Epithelial cell of prostate (primary cell): ENCODE results near the gene SH3TC1.

Source experiments
- DNase-seq: peaks from one replicate; pipeline ENCODE4 v3.0.0-alpha.2; 2011; ENCODE audit warnings: low read depth, low spot score
- H3K27ac ChIP-seq: fragments of 450-650 bp; 2 replicates; pipeline ENCODE4 v1.5.1; 2017; ENCODE audit warnings: mild to moderate bottlenecking

Gene SH3TC1

DNA sequence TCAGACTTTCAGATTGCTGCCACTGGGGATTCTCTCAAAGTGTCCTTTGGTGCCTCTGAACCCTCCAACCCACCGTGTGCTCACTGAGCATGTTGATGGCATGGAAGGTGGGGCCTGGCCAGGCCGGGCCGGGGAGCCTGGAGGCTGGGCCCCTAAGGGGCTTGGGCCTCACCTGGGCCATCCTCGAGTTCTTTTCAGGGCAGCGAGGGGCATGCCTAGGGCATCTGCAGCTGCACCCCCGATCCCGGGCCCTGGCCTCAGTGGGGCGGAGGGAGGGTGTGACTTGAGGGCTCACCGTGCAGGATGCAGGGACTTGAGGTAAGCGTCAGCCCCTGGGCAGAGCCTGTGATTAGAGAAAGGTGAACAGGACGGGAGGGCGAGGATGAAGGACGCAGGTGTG lies 1.6 kb upstream of the SH3TC1 start:
- H3K27ac ChIP-seq, result no peak overlapping the region
- no peak for DNase-seq

DNA sequence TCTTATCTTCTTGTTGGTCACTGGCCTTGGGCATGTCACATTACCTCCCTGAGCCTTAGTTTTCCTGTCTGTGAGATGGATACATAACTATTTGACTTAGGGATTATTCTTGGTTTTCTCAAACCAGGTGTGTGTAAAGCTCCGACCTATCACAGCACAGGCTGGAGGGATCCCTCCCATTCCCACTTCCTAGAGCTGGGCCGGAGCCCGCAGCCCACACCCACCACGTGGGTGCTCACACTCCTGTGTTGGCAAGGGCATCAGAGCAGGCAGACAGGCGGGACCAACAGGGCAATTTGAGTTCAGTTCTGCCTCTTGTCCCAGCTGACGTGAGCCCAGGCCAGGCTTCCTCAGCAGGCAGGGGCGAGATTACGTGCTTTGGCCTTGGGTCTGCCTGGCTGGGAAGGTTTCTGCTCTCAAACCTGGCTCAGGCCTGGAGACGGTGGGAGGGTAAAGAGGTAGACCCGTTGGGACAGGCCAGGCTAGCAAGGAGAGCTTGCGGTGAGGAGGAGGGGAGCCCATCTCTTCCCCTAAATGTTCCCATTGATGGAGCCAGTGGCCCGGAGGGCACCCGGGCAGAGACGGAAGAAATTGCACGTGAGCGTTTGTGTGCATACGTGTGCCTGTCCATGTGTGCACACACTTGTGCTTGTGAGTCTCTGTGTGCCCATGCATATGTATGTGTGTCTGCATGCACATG lies 734 bp upstream of the SH3TC1 start:
- DNase-seq, result peak; percentile 80
- H3K27ac ChIP-seq, result peak overlapping the region; percentile 90

DNA sequence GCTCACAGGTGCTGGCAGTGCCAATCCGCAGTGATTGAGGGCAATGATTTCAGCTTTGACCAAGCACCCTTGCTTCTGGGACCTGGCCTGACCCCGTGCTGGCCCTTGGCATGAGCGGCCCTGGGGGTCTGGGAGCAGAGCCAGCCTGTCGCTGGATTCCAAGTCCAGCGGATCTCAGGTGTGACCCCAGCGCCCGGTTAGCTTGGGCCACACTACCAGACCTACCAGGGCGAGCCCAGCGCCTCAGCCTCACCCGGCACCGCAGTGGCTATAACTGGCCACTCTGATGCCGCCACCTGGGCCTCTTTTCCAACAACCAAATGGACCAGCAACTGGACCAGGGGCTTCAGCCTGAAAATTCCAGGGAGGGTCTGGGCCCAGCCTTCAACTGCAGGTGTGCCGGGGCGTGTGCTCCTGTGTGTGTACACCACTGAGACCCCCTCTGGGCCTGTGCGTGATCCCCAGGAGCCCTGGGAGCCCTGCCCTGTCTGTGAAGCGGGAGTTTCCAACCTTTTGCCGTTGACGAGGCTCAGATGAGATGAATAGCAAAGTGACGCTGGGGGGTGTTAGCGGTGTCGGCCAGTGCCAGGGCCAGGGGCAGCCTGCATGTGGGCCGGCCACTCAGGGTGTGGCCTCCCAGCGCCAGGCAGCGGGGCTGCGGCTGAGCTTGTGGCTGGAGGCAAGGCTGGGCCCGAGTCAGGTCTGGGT lies 658 bp downstream of the SH3TC1 start:
- H3K27ac ChIP-seq, result peak overlapping the region; percentile 90
- no peak for DNase-seq

DNA sequence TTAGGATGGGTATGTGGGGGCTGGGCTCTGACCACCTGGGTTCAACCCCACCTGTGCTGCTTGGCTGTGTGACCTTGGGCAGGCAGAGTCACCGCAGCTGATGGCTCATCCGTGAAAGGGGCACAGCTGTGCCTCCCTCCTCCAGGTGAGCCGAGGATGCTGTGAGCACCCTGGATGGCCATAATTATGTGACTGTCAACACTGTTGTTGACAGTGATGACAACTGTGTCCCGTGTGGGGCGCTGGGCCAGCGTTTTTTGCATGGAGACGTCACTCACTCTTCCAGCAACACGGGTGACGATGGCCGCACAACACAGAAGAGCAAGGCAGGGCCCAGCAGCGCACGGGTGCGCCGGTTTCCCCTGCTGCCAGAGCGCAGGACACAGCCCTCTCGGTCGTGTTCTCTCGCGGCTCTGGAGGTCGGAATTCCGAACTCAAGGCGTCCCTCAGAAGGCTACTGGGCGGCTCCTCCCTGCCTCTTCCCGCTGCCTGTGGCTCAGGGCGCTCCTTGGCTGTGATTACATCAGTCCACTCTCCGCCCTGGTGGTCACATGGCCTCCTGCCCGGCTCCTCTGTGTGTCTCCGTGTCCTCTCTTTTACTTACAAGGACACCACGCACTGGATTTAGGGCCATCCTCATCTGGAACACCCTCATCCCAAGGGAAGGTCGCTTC lies 1.3 kb downstream of the SH3TC1 start:
- H3K27ac ChIP-seq, result peak overlapping the region; percentile 90
- no peak for DNase-seq

DNA sequence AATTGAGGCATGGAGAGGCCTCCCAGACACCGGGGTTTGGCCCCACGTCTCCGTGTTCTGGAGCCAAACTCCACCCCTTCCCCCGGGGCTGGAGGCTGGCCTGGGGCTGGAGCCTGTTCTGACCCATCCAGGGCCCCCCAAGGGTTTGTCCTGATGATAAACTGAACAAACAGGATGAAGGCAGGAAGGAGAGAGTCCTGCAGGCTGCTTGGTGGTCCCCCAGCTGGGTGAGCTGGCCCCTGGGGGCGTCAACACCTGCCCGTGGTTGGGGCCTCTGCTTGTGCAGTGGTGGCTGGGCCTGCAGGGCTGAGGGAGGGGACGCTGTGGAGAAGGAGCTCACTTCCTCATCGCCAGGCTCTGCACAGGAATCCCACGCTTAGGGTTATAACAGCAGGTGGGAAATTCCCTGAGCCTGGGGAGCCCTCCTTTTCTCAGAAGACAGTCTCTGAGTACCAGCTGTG lies 2.3 kb downstream of the SH3TC1 start:
- H3K27ac ChIP-seq, result peak overlapping the region; percentile 90
- DNase-seq, result no peak

DNA sequence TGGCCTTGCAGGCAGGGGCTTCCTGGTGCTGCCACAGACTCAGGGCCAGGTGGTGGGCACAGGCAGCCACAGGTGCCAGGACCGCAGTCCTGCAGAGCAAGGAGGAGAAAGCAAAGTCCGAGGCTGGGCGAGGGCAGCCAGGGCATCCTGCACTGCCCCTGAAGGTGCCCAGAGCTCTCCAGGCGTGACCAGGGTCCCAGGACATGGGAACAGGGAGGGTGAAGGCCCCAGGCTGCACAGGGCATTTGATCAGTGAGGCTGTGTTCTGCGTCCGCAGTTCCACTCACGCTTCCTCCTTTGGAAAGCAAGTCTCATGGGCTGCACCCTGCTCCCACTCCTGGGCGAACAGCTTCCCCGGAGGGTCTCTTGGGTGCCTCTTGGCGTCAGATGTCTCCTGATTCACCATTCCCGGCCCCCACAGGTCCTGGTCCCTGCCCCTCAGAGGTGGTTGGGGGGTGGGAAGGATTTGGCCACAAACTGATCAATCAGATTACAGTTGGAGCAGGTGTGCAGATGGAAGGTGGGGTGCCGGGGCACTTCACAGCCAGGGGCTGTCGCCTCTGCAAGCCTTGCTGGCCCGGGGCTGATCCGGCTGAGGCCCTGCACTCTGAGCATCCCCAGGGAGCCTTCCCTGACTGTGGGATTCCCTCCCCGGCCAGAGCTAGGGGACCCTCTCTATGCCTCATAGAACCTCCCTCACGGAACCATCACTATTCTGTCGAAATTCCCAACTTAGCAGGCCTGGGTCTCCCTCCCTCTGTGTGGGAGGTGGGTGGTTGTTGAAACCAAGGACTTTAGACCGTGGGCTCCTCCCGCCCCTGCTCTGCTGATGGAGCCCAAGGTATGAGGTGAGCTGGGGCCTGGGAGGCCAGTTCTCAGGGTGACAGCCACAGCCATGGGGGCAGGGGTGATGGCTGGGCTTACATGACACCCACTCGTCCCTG lies 3.3 kb downstream of the SH3TC1 start:
- DNase-seq, result no peak
- peak overlapping the region; percentile 4 for H3K27ac ChIP-seq

DNA sequence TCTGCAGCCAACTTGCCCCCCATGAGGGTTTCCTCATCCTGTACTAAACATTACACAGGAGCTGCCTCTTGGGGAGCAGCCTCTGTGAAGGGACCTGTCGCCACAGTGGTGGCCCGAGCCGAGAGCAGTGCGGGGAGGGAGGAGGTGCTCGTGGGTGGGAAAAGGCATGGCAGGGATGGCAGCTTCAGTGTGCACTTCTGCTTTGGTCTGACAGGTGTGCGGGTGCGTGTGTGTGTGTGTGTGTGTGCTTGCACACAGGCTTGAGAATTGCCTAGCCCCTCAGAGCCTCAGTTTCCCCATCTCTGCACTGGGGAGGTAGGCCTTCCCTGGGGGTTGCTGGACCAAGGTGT lies 3.9 kb downstream of the SH3TC1 start:
- no peak for DNase-seq
- H3K27ac ChIP-seq, result no peak overlapping the region

DNA sequence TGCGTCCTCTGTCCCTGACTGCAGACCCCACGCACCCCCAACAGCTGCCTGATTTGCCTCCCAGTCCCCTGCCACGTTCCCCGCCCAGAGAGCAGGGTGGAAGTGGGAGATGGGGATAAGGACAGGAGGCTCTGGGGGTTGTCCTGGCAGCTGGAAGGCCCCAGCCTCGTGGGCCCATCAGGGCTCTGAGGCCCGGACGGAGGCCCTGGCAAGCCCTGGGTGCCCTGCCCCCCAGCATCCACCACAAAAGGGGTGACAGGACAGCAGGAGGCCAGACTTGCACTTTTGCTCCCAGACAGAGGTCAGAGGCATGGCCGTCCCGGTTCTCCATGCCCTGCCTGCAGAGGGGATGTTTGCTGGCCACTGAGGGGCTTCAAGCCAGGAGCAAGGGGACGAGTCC lies 4.7 kb downstream of the SH3TC1 start:
- H3K27ac ChIP-seq, result no peak overlapping the region
- DNase-seq, result no peak

DNA sequence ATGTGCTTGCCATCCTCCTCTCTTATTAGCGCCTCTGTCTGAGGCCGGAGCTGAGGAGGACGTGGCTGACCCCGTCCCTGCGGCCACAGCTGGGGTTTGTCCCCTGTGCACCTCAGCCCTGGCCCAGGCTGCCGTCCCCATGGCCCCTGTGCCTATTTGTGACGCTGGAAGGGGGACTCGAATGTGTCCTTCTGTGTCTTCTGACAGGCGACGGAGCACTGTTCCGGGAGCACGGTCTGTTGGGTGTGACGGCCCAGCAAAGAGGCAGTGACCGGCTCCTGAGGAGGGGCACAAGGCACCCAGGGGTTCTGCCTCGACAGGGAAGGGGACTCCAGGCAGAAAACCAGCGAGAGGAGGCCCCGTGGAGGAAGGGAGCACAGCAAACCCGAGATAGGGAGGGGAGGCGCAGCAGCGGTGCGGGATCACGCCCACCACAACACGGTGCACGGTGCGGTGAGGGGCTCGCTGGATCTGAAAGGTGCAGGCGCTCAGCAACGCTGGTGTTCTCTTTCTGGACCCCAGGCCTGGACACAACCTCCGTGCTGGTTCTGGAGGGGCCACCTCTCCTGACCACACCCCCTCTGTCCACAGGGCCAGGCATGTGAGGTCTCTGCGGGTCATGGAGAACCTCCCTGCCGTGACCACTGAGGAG lies 5.6 kb downstream of the SH3TC1 start:
- DNase-seq, result no peak
- peak overlapping the region; percentile 79 for H3K27ac ChIP-seq

DNA sequence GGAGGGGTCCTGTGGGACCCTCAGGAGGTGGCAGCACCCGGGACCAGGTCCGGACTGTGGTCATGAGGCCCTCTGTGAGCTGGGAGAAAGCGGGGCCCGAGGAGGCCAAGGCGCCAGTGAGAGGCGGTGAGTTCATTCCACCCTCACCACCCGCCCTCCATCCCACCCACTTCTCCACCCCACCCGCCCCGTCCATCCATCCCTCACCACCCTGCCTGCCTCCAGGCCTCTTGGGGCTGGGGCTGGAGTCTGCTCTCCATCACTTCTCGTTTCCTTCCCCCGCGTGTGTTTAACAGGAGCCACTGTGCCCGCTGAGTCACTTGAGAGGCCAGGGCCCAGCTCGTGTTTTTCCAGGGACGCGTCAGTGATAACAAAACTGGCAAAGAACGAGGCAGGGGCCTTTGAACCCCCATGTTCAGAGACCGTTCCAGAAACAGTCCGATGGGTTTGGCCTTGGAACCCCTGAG lies 6.2 kb downstream of the SH3TC1 start:
- no peak for DNase-seq
- peak overlapping the region; percentile 79 for H3K27ac ChIP-seq

DNA sequence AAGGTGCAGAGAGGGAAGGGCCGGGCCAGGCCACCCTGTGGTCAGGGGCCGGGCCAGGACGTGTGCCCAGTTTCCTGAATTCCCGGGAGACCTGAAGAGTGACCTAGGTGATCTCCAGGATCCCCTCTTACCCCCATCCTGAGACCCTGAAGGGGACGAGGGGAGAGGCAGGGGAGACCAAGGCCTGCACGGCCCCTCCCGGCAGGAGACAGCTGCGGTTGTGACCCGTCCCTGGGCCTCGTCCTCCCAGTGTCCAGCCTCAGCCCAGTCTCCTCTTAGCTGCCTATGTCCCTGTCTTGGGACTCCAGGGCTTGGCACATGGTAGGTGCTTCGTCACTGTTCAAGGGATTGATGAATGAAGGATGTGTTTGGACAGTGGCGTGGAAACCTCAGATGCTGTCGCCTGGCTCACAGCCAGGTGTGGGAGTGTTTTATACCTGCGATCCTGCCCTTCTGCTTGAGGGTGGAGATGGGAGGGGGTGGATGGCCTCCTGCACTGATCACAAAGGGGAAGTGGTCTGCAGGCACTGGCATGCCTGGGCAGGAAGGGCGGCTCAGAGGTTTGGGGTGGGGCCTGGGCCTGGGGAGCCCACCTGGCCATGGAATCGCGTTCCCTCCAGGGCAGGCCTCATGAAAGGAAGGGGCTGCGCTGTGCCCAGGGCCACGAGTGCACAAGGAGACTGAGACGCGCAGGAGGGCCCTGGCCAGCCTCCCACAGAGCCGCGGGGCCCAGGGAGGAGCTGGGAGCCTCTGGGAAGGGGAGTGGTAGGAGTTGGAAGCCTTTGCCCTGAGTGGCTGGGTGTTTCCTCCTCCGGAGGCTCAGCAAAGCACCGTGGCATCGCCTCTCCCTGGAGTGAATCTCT lies 6.9 kb downstream of the SH3TC1 start:
- peak; percentile 84 for DNase-seq
- H3K27ac ChIP-seq, result peak overlapping the region; percentile 79

DNA sequence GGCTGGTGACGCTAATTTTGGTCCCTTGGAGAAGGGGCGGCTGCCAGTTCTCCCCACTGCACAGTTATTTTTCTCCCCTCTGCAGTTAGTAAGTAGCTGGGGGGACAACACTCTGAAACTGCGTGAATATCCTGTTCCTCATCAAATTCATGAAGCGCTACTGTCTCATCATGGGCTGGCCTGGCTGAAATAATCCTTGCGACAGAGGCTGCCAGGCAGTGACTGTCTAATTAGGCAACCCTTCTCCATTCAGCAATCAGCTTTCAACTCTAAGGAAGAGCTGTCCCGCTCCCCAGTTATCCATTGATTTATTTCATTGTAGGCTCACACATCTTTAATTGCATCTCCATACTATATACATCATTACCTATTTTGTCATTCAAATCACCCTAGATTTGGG lies 8.2 kb downstream of the SH3TC1 start:
- DNase-seq, result no peak
- H3K27ac ChIP-seq, result peak overlapping the region; percentile 79

DNA sequence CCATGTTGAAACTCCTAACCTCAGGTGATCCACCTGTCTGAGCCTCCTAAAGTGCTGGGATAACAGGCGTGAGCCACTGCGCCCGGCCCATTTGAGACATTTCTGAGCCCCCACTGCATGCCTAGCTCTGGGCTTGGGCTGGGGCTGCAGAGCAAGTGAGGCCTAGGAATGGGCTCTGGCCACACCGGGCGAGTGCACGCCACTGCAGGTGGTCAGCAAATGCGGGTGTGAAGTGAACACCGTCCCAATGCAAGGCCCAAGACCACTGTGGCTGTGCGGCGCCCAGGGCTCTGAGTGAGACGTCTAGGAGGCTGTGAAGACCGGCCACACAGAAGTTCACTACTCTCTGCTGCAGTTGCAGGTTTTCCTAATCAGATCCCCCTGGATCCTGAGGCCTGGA lies 9.5 kb downstream of the SH3TC1 start:
- DNase-seq, result no peak
- no peak overlapping the region for H3K27ac ChIP-seq

DNA sequence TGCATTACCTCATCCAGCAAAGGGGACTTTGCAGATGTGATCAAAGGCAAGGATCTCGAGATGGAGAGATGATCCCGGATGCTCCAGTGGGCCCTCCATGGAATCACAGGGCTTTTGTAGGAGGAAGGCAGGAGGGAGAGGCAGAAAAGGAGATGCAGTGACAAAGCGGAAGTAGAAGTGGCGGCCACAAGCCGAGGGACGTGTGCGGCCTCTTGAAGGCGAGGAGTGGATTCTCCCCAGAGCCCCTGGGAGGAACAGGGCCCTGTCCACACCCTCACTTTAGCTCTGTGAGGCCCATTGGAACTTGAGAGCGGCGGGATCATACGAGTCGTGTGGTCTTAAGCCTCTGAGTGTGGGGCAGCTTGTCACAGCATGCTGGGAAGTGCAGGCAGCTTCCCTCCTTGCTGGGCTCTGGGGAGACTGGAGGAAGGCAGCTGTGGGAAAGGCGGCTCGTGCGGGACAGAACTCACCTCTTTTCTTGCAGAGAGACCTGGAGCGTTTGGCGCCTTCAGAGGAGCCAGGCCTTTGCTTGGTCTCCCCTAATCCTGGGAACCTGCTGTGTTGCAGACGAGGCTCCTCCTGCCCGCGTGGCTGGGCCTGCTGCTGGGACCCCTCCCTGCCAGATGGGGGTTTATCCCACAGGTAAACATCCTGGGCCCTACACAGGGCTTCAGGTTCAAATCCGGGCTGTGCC lies 10.2 kb downstream of the SH3TC1 start:
- no peak for DNase-seq
- no peak overlapping the region for H3K27ac ChIP-seq

DNA sequence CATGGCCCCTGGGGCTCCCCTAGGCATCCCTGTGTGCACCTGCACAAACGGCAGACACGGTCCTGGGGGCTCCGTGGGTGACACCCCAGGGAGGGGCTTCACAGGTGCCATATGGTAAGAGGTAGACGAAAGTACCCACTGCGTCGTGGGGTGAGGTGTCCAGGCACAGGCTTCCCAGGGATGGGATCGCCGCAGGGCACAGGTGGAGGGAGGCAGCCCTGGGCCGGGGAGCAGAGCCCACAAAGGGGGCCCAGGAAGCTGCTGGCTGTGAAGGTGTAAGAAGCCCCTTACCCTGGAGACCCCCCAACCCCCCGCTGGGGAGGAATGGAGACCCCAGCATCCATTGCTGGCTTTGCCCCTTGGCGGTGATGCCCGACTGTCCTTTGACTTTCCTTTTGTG lies 10.9 kb downstream of the SH3TC1 start:
- DNase-seq, result no peak

DNA sequence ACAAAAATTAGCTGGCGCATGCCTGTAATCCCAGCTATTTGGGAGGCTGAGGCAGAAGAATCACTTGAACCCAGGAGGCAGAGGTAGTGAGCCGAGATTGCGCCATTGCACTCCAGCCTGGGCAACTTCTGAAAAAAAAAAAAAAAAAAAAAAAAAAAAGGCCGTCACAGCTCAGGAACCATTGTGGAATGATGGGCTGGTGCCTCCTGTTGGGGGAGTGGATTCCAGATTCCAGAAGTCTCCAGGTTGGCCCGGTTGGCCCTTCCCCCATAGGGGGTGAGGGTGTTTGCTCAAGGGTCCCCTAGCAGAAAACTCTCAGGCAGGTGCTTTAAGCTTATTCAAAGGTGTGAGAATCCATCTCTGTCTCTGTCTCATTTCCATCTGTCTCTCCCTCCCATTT lies 11.5 kb downstream of the SH3TC1 start:
- H3K27ac ChIP-seq, result no peak overlapping the region
- DNase-seq, result no peak

More for the DNA sequence above, 10.9 kb downstream of the SH3TC1 start:
- no peak overlapping the region for H3K27ac ChIP-seq

DNA sequence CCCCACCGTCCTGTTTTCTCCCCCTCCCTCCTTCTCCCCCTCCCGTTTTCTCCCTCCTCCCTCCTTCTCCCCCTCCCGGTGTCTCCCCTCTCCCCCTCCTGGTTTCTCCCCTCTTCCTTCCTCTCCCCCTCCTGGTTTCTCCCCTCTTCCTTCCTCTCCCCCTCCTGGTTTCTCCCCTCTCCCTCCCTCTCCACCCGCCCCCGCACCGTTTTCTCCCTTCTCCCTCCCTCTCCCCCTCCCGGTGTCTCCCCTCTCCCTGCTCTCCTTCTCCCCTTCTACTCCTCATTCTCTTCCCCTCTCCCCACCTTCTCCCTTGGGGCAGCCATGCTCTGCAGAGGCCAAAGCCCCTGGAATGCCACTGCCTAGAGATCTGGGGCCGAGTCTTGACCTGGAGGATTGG lies 12.2 kb downstream of the SH3TC1 start:
- no peak overlapping the region for H3K27ac ChIP-seq
- no peak for DNase-seq
